ENCODE results near the gene NETO1. TPM values are rescaled to one million over a fixed set of nuclear protein-coding genes. Genes with fewer than 3 reads are reported as not detected.

Gene NETO1
- polyA plus RNA-seq, 1 donor (not counting 4 experiments of a cell fraction or from before 2014, with no cell fraction given), result 19.2 TPM

- no peaks in the 10 kb centered on the region for H4K20me1 ChIP-seq (ENCODE audit: control insufficient read depth, extremely low read depth, insufficient read depth, low read length)
- H3K36me3 ChIP-seq (ENCODE audit: control insufficient read depth in 2 of 2, extremely low read depth in 1 of 2, insufficient read depth in 2 of 2, low read length in 2 of 2), result no peaks in the 10 kb centered on the region
- DNase-seq (ENCODE audit: low read depth, low spot score), result no peak
- dilution Hi-C loops (cut with MboI; ENCODE audit: extremely low pct_ligation_motif_present, low sequenced_read_pairs), result no loop called here
- H3K9me1 ChIP-seq (ENCODE audit: control insufficient read depth, extremely low read depth, insufficient read depth, low read length), result no peaks in the 10 kb centered on the region
- H2AFZ ChIP-seq (ENCODE audit: control insufficient read depth, low read length), result no peak overlapping the region
- peak overlapping the region; percentile 59 to 91 (median 71) for H3K4me3 ChIP-seq (ENCODE audit: control insufficient read depth in 2 of 3, extremely low read depth in 1 of 3, insufficient read depth in 2 of 3, low read depth in 1 of 3, low read length in 3 of 3)
- TF ChIP-seq CTCF (optimal IDR thresholded peaks at IDR 0.05 in 1 of 3, IDR thresholded peaks at IDR 0.05 in 1 of 3, conservative IDR thresholded peaks at IDR 0.05 in 1 of 3; ENCODE audit: extremely low read depth in 1 of 3, insufficient read depth in 2 of 3, low read length in 3 of 3), result no peak
- no peak for TF ChIP-seq EZH2 (IDR thresholded peaks at IDR 0.05; ENCODE audit: low read length)
- peak overlapping the region; percentile 87 for H3K4me2 ChIP-seq (ENCODE audit: control insufficient read depth, extremely low read depth, insufficient read depth, low read depth, low read length)
- H3K4me1 ChIP-seq (ENCODE audit: control insufficient read depth, extremely low read depth, insufficient read depth, low read length), result peaks cover 6% of the 10 kb centered on the region
- peaks cover 21% of the 10 kb centered on the region for H3K27me3 ChIP-seq (ENCODE audit: control insufficient read depth, extremely low read depth, insufficient read depth, low read length)
- H3K27ac ChIP-seq (ENCODE audit: control insufficient read depth, insufficient read depth, low read length), result no peak overlapping the region
- no peak for FAIRE-seq
- H3K9me3 ChIP-seq (ENCODE audit: control insufficient read depth, low read depth, low read length), result no peaks in the 10 kb centered on the region
- H3K79me2 ChIP-seq (ENCODE audit: control insufficient read depth, insufficient read depth, low read length), result peaks cover 19% of the 10 kb centered on the region
- H3K9ac ChIP-seq (ENCODE audit: control insufficient read depth, extremely low read depth, insufficient read depth, low read length), result peak overlapping the region; percentile 62
Observed at GRCh38 chr18:72869226-72870185, 1.7 kb upstream of the NETO1 start.

- Histone ChIP-seq H3K9me1 (ENCODE audit: control insufficient read depth, extremely low read depth, insufficient read depth, low read length) (no peaks in the 10 kb centered on the region), H3K36me3 (ENCODE audit: control insufficient read depth in 2 of 2, extremely low read depth in 1 of 2, insufficient read depth in 2 of 2, low read length in 2 of 2) (no peaks in the 10 kb centered on the region), H3K9me3 (ENCODE audit: control insufficient read depth, low read depth, low read length) (no peaks in the 10 kb centered on the region), H3K79me2 (ENCODE audit: control insufficient read depth, insufficient read depth, low read length) (peaks cover 19% of the 10 kb centered on the region), H3K4me1 (ENCODE audit: control insufficient read depth, extremely low read depth, insufficient read depth, low read length) (peaks cover 6% of the 10 kb centered on the region), H3K9ac (ENCODE audit: control insufficient read depth, extremely low read depth, insufficient read depth, low read length) (peak overlapping the region; percentile 62), H2AFZ (ENCODE audit: control insufficient read depth, low read length) (peak overlapping the region; percentile 74), H3K27ac (ENCODE audit: control insufficient read depth, insufficient read depth, low read length) (no peak overlapping the region), H3K27me3 (ENCODE audit: control insufficient read depth, extremely low read depth, insufficient read depth, low read length) (peaks cover 21% of the 10 kb centered on the region), H4K20me1 (ENCODE audit: control insufficient read depth, extremely low read depth, insufficient read depth, low read length) (no peaks in the 10 kb centered on the region), H3K4me3 (ENCODE audit: control insufficient read depth in 2 of 3, extremely low read depth in 1 of 3, insufficient read depth in 2 of 3, low read depth in 1 of 3, low read length in 3 of 3) (peak overlapping the region; percentile 59 to 91 (median 71)), H3K4me2 (ENCODE audit: control insufficient read depth, extremely low read depth, insufficient read depth, low read depth, low read length) (peak overlapping the region; percentile 87)
- TF ChIP-seq EZH2 (IDR thresholded peaks at IDR 0.05; ENCODE audit: low read length) (no peak), CTCF (optimal IDR thresholded peaks at IDR 0.05 in 1 of 3, IDR thresholded peaks at IDR 0.05 in 1 of 3, conservative IDR thresholded peaks at IDR 0.05 in 1 of 3; ENCODE audit: extremely low read depth in 1 of 3, insufficient read depth in 2 of 3, low read length in 3 of 3) (no peak)
- dilution Hi-C loops (cut with MboI; ENCODE audit: extremely low pct_ligation_motif_present, low sequenced_read_pairs), result no loop called here
- no peak for DNase-seq (ENCODE audit: low read depth, low spot score)
- no peak for FAIRE-seq
Observed at GRCh38 chr18:72868585-72869225, 918 bp upstream of the NETO1 start.
